ENCODE data around the gene TERF2IP.

DNA sequence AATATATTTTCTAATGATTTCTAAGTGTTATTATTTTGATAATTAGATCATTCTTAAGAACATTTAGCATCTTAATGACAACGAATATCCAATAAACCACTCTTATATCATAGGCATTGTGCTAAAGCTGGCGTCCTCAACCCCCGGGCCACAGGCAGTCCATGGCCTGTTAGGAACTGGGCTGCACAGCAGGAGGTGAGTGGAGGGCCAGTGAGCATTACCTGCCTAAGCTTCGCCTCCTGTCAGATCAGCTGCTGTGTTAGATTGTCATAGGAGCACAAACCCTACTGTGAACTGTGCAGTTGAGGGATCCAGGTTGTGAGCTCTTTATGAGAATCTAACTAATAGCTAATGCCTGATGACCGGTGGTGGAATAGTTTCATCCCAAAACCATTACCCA, 50.0 kb downstream of the TERF2IP start:
- TF ChIP-seq, protein P1, sequence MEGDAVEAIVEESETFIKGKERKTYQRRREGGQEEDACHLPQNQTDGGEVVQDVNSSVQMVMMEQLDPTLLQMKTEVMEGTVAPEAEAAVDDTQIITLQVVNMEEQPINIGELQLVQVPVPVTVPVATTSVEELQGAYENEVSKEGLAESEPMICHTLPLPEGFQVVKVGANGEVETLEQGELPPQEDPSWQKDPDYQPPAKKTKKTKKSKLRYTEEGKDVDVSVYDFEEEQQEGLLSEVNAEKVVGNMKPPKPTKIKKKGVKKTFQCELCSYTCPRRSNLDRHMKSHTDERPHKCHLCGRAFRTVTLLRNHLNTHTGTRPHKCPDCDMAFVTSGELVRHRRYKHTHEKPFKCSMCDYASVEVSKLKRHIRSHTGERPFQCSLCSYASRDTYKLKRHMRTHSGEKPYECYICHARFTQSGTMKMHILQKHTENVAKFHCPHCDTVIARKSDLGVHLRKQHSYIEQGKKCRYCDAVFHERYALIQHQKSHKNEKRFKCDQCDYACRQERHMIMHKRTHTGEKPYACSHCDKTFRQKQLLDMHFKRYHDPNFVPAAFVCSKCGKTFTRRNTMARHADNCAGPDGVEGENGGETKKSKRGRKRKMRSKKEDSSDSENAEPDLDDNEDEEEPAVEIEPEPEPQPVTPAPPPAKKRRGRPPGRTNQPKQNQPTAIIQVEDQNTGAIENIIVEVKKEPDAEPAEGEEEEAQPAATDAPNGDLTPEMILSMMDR (conservative IDR thresholded peaks at IDR 0.05) = no peak
- no peak for TF ChIP-seq EZH2 (IDR thresholded peaks at IDR 0.05; ENCODE audit: low read depth)
